ENCODE measurements around the gene LOC128125822.

Gene LOC128125822

DNA sequence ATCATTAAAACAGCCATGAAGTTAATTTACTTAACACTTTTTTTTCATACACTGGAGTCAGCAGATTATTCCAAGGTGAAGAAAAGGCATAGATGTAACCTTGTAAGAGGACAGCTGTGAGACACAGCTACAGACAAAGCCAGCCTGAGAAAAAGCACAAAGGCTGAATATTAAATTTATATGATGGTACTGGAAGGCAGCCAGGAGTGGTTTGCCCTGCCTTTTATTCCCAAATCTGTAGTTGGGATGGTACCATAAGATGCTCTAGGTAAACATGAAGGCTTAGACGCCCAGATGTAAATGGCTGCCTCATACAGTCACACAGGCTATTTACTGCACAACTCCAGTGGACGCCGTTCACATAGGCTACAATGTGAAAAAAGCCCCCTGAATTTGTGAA lies 42.1 kb upstream of the LOC128125822 start:
- ATAC-seq (ENCODE audit: low FRiP score) (no peak), DNase-seq (ENCODE audit: low spot score) (no peak)
- TF ChIP-seq, protein P1, sequence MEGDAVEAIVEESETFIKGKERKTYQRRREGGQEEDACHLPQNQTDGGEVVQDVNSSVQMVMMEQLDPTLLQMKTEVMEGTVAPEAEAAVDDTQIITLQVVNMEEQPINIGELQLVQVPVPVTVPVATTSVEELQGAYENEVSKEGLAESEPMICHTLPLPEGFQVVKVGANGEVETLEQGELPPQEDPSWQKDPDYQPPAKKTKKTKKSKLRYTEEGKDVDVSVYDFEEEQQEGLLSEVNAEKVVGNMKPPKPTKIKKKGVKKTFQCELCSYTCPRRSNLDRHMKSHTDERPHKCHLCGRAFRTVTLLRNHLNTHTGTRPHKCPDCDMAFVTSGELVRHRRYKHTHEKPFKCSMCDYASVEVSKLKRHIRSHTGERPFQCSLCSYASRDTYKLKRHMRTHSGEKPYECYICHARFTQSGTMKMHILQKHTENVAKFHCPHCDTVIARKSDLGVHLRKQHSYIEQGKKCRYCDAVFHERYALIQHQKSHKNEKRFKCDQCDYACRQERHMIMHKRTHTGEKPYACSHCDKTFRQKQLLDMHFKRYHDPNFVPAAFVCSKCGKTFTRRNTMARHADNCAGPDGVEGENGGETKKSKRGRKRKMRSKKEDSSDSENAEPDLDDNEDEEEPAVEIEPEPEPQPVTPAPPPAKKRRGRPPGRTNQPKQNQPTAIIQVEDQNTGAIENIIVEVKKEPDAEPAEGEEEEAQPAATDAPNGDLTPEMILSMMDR (IDR thresholded peaks at IDR 0.05): no peak

DNA sequence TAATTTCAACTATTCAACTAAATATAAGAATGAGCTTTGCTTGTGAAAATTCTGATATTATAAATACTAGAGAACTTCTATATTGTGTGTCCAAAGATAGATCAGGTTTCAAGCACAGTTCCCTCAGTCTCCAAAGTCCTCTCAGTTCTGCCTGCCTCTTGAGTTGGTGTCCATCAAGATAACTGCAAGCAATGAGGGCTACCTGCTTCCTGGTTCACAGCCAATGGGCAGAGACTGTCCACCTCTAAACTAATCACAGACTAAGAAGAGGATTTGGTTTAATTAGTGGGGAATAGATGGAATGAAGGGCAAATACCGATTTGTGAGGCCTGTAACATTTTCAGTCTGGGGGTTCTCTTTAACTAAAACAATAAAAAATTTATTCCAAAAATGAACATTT lies 41.3 kb upstream of the LOC128125822 start:
- DNase-seq (ENCODE audit: low spot score): no peak
- no peak for ATAC-seq (ENCODE audit: low FRiP score)
- TF ChIP-seq, protein P1 (IDR thresholded peaks at IDR 0.05): no peak

GRCh38 chr6:63533026-63533425 lies 39.3 kb upstream of the LOC128125822 start:
- ATAC-seq (ENCODE audit: low FRiP score): no peak
- DNase-seq (ENCODE audit: low spot score): no peak
- TF ChIP-seq, protein P1 (IDR thresholded peaks at IDR 0.05): no peak

- DNase-seq (ENCODE audit: low spot score) (no peak), ATAC-seq (ENCODE audit: low FRiP score) (no peak)
- TF ChIP-seq, protein P1 (IDR thresholded peaks at IDR 0.05): no peak
Observed at GRCh38 chr6:63533952-63534351, 38.3 kb upstream of the LOC128125822 start.

DNA sequence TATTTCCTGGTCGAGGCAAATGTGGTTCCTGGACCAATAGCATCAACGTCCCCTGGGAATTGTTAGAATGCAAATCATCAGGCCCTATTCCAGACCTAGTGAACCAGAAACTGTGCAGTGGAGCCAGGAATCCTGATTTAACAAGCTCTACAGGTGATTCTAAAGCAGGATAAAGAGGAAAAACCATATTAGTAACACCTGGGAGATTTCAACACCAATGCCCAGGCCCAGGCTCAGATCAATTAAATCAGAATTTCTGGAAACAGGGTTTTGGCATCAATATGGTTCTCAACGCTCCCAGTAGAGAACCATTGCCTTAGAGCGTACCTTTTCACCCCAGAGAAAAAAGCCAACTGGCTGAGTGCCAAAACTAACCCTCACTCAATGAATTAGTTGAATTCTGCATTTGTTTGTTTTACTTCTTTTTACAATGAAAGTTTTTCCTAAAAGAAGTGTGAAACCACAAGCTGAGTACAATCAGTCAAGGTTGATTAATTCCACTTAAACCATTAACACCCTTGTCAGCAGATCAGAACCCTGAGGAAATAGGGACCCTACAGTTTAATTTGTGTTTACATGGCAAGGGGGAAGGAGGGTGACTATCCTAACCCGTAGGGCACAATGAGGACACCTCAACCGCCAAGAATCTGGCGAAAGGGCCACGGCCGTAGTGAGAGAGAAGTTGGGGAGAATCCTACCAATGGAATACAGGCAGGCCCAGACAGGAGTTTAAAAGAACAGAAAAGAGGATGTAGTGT lies 34.9 kb upstream of the LOC128125822 start:
- DNase-seq (ENCODE audit: low spot score) (no peak), ATAC-seq (ENCODE audit: low FRiP score) (no peak)
- TF ChIP-seq, protein P1 (IDR thresholded peaks at IDR 0.05): no peak

- TF ChIP-seq, protein P1 (IDR thresholded peaks at IDR 0.05): no peak
- no peak for ATAC-seq (ENCODE audit: low FRiP score)
- DNase-seq (ENCODE audit: low spot score): no peak
Observed at GRCh38 chr6:63537959-63538300, 34.4 kb upstream of the LOC128125822 start.

- ATAC-seq (ENCODE audit: low FRiP score) (no peak), DNase-seq (ENCODE audit: low spot score) (no peak)
- TF ChIP-seq, protein P1 (IDR thresholded peaks at IDR 0.05): no peak
Observed at GRCh38 chr6:63538550-63538949, 33.7 kb upstream of the LOC128125822 start.
